ENCODE measurements around the gene CD53. TPM values are rescaled to one million over a fixed set of nuclear protein-coding genes. Genes with fewer than 3 reads are reported as not detected.

Gene CD53
- total and polyA plus RNA-seq, 2 donors (not counting 1 experiment from before 2014, with no cell fraction given): not detected

DNA sequence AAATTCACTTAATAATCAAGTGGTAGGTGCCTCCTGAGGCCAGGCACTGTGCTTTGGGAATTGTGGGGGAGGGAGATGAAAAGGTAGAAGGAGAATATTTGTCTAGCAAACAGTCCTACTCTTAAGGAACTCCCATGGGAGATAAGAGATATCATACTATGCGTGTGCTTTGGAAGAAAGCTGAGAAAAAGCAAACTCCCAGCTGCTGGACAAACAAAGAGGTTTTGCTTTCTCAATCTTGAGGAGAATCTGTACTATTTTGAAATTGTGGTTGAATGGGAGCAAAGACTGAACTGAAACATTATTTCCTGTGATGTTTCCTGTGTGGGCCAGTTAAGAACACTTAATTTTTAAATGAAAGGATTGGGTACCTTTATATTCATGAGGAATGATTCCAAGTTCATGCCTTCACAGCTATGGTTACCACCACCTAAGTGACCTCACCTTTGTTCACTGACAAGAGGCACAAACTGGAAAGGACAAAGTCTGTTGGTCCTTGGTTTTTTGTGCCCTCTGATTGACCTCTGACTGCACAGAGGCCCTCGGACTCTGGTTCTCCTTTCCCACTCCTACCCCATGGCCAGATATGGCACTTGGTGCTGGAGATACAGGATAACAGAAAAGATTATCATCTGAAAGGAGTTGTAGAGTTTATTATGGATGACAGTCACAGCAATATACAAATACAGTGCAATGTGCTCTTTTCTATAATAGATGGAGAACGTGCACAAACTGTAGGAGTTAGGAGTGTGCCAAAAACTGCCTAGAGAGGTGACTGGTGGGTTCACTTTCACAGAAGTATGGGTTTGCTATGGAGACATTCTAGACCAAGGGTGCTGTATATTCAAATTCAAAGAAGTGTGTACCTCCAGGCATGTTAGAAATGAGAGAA, 1.6 kb downstream of the CD53 start:
- Histone ChIP-seq H3K9ac (ENCODE audit: insufficient read depth, low read length) (no peak overlapping the region), H3K27ac (ENCODE audit: insufficient read depth, low read length) (no peak overlapping the region), H3K4me1 (ENCODE audit: control insufficient read depth, extremely low read depth, insufficient read depth, low read length) (no peaks in the 10 kb centered on the region), H2AFZ (ENCODE audit: low read length) (no peak overlapping the region), H4K20me1 (ENCODE audit: control insufficient read depth, extremely low read depth, insufficient read depth, low read length) (no peaks in the 10 kb centered on the region), H3K36me3 (ENCODE audit: control insufficient read depth, insufficient read depth, low read length) (no peaks in the 10 kb centered on the region), H3K27me3 (ENCODE audit: control insufficient read depth, insufficient read depth, low read length) (no peaks in the 10 kb centered on the region), H3K4me2 (ENCODE audit: extremely low read depth, insufficient read depth, low read length) (no peak overlapping the region), H3K79me2 (ENCODE audit: control insufficient read depth, insufficient read depth, low read length) (no peaks in the 10 kb centered on the region), H3K4me3 (replicated peaks in 1 of 4; ENCODE audit: control extremely low read depth in 1 of 4, insufficient read depth in 1 of 4, low read depth in 3 of 4, low read length in 4 of 4) (no peak overlapping the region), H3K9me3 (ENCODE audit: control insufficient read depth, insufficient read depth, low read depth, low read length) (no peaks in the 10 kb centered on the region)
- TF ChIP-seq, protein P1, sequence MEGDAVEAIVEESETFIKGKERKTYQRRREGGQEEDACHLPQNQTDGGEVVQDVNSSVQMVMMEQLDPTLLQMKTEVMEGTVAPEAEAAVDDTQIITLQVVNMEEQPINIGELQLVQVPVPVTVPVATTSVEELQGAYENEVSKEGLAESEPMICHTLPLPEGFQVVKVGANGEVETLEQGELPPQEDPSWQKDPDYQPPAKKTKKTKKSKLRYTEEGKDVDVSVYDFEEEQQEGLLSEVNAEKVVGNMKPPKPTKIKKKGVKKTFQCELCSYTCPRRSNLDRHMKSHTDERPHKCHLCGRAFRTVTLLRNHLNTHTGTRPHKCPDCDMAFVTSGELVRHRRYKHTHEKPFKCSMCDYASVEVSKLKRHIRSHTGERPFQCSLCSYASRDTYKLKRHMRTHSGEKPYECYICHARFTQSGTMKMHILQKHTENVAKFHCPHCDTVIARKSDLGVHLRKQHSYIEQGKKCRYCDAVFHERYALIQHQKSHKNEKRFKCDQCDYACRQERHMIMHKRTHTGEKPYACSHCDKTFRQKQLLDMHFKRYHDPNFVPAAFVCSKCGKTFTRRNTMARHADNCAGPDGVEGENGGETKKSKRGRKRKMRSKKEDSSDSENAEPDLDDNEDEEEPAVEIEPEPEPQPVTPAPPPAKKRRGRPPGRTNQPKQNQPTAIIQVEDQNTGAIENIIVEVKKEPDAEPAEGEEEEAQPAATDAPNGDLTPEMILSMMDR (conservative IDR thresholded peaks at IDR 0.05 in 1 of 2, IDR thresholded peaks at IDR 0.05 in 1 of 2; ENCODE audit: low read depth in 1 of 2, low read length in 2 of 2): no peak
- no peak for TF ChIP-seq EZH2 (IDR thresholded peaks at IDR 0.05; ENCODE audit: low read length, missing control alignments)
- no peak for DNase-seq (ENCODE audit: low read depth in 2 of 2)

DNA sequence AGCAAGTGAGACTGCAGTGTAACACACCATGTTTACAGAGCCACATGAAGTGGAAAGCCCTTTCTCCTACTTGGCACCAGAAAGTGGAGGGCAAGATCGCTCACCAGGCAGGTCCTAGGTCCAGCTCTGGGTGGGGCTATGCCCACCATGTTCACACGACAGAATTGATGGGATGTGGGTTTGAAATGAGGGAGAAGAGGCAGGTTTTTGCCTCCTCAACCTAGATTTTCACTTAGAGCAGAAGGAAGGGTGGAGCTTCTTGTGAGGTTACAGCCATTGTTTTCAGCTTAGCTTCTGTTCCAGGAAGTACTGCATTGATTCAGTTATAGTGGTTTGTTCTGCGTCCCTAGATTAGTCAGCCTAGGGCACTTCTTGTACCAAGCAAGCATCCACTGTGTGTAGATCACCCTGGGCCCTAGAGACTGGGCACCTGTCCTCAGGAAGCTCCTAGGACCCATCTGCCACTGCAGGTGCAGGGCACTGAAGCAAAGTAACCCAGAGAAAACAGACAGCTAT, 2.3 kb downstream of the CD53 start:
- Histone ChIP-seq H3K4me3 (replicated peaks in 1 of 4; ENCODE audit: control extremely low read depth in 1 of 4, insufficient read depth in 1 of 4, low read depth in 3 of 4, low read length in 4 of 4) (no peak overlapping the region), H3K27me3 (ENCODE audit: control insufficient read depth, insufficient read depth, low read length) (no peaks in the 10 kb centered on the region), H3K27ac (ENCODE audit: insufficient read depth, low read length) (no peak overlapping the region), H3K9ac (ENCODE audit: insufficient read depth, low read length) (no peak overlapping the region), H3K36me3 (ENCODE audit: control insufficient read depth, insufficient read depth, low read length) (no peaks in the 10 kb centered on the region), H2AFZ (ENCODE audit: low read length) (no peak overlapping the region), H3K4me2 (ENCODE audit: extremely low read depth, insufficient read depth, low read length) (no peak overlapping the region), H3K4me1 (ENCODE audit: control insufficient read depth, extremely low read depth, insufficient read depth, low read length) (no peaks in the 10 kb centered on the region), H3K79me2 (ENCODE audit: control insufficient read depth, insufficient read depth, low read length) (no peaks in the 10 kb centered on the region), H3K9me3 (ENCODE audit: control insufficient read depth, insufficient read depth, low read depth, low read length) (no peaks in the 10 kb centered on the region), H4K20me1 (ENCODE audit: control insufficient read depth, extremely low read depth, insufficient read depth, low read length) (no peaks in the 10 kb centered on the region)
- no peak for DNase-seq (ENCODE audit: low read depth in 2 of 2)
- TF ChIP-seq, protein P1 (conservative IDR thresholded peaks at IDR 0.05 in 1 of 2, IDR thresholded peaks at IDR 0.05 in 1 of 2; ENCODE audit: low read depth in 1 of 2, low read length in 2 of 2): no peak
- TF ChIP-seq EZH2 (IDR thresholded peaks at IDR 0.05; ENCODE audit: low read length, missing control alignments): no peak

DNA sequence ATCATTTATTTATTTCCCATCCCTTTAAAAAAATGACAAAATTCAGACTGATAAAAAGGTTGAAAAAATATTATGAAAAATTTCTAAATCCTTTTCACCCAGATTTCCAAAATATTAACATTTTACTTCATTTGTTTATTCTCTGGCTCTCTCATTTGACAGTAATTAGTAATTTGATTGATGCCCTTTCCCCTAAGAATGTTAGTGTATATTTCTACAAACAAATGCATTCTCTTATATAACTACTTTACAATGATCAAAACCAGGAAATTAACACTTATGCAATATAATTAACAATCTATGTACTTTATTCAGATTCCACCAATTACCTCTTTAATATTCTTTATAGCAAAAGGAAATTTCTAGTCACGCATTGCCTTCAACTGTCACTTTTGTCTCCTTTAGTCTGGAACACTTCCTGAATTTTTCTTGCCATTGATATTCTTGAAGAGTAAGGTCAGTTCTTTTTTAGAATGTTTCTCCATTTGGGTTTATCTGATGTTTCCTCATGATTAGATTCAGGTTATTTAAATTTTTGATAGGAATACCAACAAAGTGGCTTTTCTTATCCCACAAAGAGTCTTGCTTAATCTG, 3.9 kb downstream of the CD53 start:
- Histone ChIP-seq H3K4me2 (ENCODE audit: extremely low read depth, insufficient read depth, low read length) (no peak overlapping the region), H3K27ac (ENCODE audit: insufficient read depth, low read length) (no peak overlapping the region), H4K20me1 (ENCODE audit: control insufficient read depth, extremely low read depth, insufficient read depth, low read length) (no peaks in the 10 kb centered on the region), H3K27me3 (ENCODE audit: control insufficient read depth, insufficient read depth, low read length) (no peaks in the 10 kb centered on the region), H3K36me3 (ENCODE audit: control insufficient read depth, insufficient read depth, low read length) (no peaks in the 10 kb centered on the region), H2AFZ (ENCODE audit: low read length) (no peak overlapping the region), H3K9me3 (ENCODE audit: control insufficient read depth, insufficient read depth, low read depth, low read length) (no peaks in the 10 kb centered on the region), H3K4me3 (replicated peaks in 1 of 4; ENCODE audit: control extremely low read depth in 1 of 4, insufficient read depth in 1 of 4, low read depth in 3 of 4, low read length in 4 of 4) (no peak overlapping the region), H3K9ac (ENCODE audit: insufficient read depth, low read length) (no peak overlapping the region), H3K79me2 (ENCODE audit: control insufficient read depth, insufficient read depth, low read length) (no peaks in the 10 kb centered on the region), H3K4me1 (ENCODE audit: control insufficient read depth, extremely low read depth, insufficient read depth, low read length) (no peaks in the 10 kb centered on the region)
- DNase-seq (ENCODE audit: low read depth in 2 of 2): no peak
- no peak for TF ChIP-seq EZH2 (IDR thresholded peaks at IDR 0.05; ENCODE audit: low read length, missing control alignments)
- TF ChIP-seq, protein P1 (conservative IDR thresholded peaks at IDR 0.05 in 1 of 2, IDR thresholded peaks at IDR 0.05 in 1 of 2; ENCODE audit: low read depth in 1 of 2, low read length in 2 of 2): no peak
